ENCODE measurements around the gene FOCAD.
A peak's percentile ranks its signal among the peaks of the same experiment; 100 is the strongest.
"Not testable (repeated sequence)": the region's sequence is repeated elsewhere in the genome, so short reads cannot be mapped to it uniquely, and the experiment has no call there.

Gene FOCAD

GRCh38 chr9:20673537-20673936 is 10.5 kb upstream of the FOCAD start:
- DNase-seq: not testable (repeated sequence)

GRCh38 chr9:20681467-20681866 is 2.6 kb upstream of the FOCAD start:
- DNase-seq: no peak

DNA sequence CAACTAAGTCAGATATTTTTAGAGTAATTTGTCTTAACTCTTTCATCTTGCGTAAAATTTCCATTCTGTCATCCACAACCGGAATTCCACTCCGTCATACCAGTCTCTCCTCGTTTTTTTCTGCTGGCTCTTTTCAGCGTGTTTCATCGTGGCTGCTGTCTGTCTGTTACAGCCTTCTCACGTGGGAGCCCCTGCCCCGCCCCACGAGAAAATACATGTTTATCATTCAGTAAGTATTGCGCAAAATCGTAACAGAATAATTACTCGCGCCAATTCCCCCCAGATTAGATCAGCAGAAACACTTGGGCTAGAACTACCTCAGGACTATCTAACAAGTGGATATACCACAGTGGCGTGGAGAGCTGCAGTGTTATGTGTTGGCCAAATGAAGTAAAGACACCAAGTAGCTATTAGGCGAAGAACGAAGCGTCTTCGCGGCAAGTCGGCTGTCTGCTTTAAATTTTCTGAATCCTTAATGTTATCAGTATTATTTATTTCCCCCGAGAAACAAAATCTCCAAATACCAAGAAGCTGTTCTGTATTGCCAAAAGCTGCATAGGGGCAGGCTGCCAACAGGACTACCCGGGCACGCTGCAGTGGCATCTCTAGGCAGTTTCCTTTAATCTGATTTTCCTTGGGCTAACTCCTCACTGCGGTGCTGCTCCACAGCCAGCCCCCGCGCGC is 566 bp upstream of the FOCAD start:
- DNase-seq: peak; percentile 34 to 63

- peak; percentile 18 to 33 for DNase-seq
Measured at GRCh38 chr9:20684875-20685696, 1.0 kb downstream of the FOCAD start.

DNA sequence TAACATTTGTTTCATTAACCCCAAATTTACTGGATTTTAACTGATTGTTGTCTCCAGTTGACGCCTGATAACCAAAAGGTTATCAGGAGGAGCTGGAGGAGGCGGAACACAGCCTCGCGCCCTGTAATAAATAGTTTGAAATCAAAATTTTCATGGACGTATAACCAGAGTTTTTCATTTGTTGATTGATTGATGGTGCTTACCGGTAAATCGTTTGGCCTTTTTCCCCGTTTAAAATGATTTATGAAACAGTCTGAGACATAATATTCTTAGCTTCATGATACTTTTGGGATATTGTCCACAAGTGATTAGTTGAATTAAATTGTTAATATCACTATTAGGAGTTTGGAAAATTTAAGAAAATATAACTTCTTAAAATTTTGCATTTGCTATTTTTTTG is 1.7 kb downstream of the FOCAD start:
- no peak for DNase-seq

DNA sequence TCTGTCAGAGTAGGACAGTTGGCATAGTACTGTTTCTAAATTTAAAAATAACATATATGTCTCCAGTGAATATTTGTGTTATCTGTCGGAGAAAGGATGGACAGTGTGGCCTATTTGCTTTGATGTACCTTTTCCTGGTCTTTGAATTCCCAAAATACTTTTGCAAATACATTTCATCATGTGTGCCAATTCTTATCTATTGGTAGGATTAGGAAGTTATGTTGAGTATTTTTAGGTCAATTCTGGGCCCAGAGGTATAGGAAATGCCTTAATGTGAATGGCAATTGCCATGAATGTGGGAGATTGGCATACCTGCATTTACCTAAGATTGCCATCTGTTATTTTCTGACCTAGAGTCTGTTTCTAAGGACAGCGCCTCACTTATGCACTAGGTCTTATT is 5.8 kb downstream of the FOCAD start:
- no peak for DNase-seq

DNA sequence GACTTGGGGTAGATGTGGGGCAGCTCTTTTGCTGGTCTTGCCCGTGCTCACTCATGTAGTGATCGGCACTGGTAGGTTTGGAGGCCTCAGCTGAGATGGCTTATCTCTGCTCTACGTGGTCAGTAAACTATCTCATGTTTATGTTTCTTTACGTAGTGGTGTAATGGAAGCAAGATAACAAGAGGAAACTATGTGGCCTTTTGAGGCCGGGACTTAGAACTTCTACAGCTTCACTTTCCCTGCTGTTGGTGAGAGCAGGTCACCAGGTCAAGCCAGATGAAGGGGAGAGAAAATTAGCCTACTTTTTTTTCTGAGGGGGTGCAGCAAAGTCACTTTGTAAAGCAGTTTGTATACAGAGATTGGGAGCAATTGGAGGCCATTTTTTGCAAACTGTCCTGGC is 8.5 kb downstream of the FOCAD start:
- DNase-seq: no peak

- no peak for DNase-seq
Measured at GRCh38 chr9:20693068-20693467, 9.0 kb downstream of the FOCAD start.

- DNase-seq: no peak
Measured at GRCh38 chr9:20694248-20694647, 10.2 kb downstream of the FOCAD start.

- DNase-seq: no peak
Measured at GRCh38 chr9:20697021-20697719, 13.1 kb downstream of the FOCAD start.

DNA sequence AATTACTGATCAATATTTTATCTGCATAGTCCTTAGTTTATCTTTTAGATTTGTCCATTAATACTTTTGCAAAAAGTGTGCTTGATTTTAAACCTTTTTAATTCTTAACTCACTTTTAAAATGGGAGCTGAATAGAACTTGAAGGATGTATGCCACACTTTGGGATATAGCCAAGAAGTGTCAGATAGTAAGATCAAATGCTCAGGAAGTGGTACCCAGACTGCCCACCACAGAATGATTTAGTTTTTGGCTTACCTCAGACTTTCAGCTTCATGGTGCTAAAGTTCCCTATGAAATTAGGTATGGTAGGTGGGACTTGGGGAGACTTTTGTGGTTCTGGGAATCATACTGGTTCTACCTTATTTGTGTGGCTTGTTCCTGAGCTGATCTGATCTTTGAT is 14.7 kb downstream of the FOCAD start:
- DNase-seq: no peak

DNA sequence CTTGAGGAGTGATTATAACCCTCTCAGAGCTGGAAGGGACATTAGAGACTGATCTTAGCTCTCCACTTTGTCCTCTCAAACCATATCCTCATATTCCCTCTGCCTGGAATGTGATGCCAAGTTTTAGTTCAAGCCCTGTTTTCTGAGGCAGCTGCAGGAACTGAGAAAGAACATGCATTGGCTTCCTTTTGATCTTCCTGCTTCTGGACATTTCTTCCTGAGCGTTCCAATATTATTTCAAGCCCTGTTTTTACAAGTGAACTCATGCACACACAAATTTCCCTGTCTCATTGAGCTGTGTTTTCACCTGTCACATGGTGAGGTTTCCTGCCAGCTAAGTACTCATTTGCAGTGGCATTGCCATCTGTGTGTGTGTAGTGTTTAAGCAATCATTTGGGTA is 17.0 kb downstream of the FOCAD start:
- DNase-seq: peak; percentile 68 to 77

GRCh38 chr9:20702570-20702969 is 18.5 kb downstream of the FOCAD start:
- DNase-seq: no peak

GRCh38 chr9:20703146-20703545 is 19.1 kb downstream of the FOCAD start:
- DNase-seq: no peak

GRCh38 chr9:20707708-20708107 is 23.6 kb downstream of the FOCAD start:
- no peak for DNase-seq

DNA sequence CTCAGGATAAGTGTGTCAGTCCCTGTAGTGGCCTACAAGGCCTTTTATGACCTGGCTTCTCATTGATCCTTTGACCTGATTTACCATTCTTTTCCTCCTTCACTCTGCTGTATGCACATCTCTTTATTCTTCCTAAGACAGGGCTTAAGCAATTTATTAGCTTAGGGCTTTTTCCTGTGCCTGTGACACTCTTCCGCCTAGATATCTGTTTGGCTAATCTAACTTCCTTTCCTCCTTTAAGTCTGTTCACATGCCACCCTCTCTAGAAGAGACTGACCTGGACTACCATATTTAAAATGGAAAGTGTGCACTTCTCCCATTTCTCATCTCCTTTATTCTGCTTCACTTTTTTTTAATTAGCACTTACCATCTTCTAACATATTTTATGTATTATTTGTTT is 29.1 kb downstream of the FOCAD start:
- DNase-seq: no peak

- DNase-seq: no peak
Measured at GRCh38 chr9:20714442-20715415, 30.7 kb downstream of the FOCAD start.

- no peak for DNase-seq
Measured at GRCh38 chr9:20722221-20722620, 38.2 kb downstream of the FOCAD start.

- DNase-seq: no peak
Measured at GRCh38 chr9:20725675-20726074, 41.6 kb downstream of the FOCAD start.

DNA sequence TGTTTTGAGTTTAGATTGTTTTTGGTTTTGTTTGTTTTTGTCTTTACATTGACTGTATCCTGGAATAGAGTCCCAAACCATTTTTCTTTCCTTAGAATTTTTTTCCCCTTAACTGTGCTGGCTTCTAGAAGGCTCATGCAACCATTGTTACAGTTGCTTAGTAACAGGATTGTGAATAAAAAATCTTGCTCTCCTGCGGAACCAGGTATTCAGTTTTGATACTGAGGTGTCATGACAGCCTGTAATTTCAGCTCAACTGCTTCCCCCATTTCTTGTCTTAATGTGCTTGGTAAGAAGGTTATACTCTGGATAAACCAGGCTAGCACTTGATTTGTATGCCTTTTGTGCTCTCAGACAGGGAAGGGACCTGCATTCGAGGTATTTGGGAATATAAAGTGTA is 42.1 kb downstream of the FOCAD start:
- DNase-seq: no peak

DNA sequence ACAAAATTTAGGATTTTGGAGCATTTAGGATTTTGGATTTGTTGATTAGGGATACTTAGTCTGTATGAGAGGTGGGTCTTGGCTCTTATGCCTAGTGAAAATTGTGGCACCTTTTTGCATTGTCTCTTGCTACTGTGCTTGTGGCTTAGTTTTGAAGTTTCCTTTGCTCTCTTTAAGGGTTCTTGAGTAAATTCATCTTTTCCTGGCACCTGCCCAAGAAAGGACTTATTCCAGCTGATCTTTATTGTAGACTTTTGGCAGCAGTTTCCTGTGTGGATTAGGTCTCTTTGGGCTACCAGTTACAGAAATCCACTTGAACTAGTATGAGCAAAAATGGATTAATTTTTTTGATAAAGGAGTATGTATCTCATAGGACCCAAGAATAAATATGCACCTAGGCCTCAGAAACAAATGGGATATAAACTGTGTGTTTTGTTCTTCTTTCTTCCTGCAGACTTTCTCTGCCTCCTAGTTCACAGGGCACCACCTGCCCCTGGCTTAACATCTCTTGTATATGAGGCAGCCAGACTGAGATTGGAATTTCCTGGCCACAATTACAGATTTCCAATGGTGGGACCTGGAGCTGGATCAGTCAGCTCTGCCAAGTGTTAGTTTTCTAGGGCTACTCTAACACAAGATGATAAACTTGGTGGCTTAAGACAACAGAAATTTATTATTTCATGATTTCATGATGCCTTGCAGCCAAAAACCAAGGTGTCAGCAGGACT is 44.6 kb downstream of the FOCAD start:
- DNase-seq: peak; percentile 66 to 88

DNA sequence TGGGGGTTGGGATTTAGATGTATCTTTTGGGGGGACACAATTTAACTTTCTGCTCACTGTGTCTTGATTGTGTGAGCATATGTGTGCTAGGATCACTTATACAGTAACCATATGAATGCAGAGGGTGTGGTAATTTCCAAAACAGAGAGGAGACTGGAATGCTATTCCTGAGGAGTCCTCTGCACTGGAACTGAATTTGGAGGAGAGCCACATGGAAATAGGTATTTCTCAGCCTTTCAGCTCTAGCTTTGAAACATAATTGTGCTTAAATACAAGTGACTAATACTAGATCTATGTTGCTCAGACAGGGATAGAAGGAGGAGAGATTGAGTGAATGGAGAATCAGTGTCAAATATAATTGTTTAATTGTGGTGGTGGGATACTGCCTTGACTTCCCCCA is 45.5 kb downstream of the FOCAD start:
- DNase-seq: no peak
